ENCODE data around the gene TMEM37. TPM values are rescaled to one million over a fixed set of nuclear protein-coding genes. Genes with fewer than 3 reads are reported as not detected.

Gene TMEM37
- total RNA-seq, 5 donors from 2014 or later (not counting 1 experiment from before 2014, with no cell fraction given): 0.44 to 0.60 TPM; not detected in 3

DNA sequence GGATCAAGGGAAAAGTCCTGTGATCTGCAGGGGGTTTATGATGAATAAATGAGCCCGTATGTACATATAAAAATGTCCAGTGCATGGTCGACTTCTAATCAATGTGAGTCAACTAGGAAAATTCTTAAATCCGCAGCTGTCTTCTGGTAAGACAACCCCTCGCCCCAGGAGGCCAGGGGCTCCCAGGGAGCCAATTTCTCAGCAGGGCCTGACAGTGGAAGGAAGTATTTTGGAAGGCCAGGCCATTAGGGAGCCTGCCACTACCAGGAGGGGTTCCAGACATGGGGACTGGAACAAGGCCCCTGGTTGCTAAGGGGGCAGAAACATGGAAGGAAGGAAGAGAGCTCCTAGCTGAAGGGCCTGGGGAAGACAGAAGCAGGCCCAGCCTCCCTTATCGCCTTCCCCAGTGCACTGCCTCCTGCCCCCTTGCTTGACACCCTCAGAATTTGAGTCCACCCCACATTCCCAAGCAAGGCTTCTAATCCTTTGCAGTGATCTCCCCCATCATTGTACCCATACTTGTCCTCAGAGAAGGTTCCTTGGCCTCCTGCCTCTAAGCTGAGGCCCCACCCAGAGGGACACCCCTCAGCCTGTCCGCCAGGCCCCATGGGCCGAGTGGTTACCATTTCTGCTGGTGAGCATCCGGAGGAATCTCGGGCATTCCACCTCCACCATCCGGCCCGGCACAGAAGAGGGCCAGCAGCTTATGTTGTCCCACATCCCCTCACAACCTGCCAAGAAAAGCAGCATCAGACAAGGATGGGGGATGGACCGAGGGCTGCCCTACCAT lies 46.7 kb downstream of the TMEM37 start:
- Mint-ChIP-seq H3K4me1 (no peaks in the 10 kb centered on the region), H3K4me3 (no peak overlapping the region), H3K9me3 (no peaks in the 10 kb centered on the region), H3K27me3 (peaks cover 6 to 29% of the 10 kb centered on the region in 2 donors), H3K27ac (no peak overlapping the region), H3K36me3 (no peaks in the 10 kb centered on the region)
- H3K4me3 ChIP-seq (ENCODE audit: control insufficient read depth in 1 of 2, extremely low read depth in 1 of 2, low read length in 1 of 2): no peak overlapping the region
- no peak for ATAC-seq (replicated peaks in 1 of 4)
- WGBS (ENCODE audit: insufficient coverage): 75% methylated on average over 9 of the region's 12 CpGs
- no peaks in the 10 kb centered on the region for H3K4me1 ChIP-seq (ENCODE audit: control insufficient read depth in 1 of 2, extremely low read depth in 1 of 2, insufficient read depth in 2 of 2, low read length in 2 of 2)
- H3K36me3 ChIP-seq (ENCODE audit: control insufficient read depth in 2 of 2, extremely low read depth in 1 of 2, insufficient read depth in 1 of 2, low read length in 1 of 2): no peaks in the 10 kb centered on the region
- H3K27ac ChIP-seq (ENCODE audit: low read length): no peak overlapping the region
- ChIA-PET POLR2A (no interaction called here), CTCF (interaction anchor here (0.6 to 0.8 kb wide), 2 partner anchors 8 to 70 kb away, joined by 3 to 4 read pairs; no protein-coding TSS in a partner anchor)
- no peak for DNase-seq
- peaks cover 0 to 35% of the 10 kb centered on the region in 2 experiments for H3K27me3 ChIP-seq (replicated peaks in 1 of 2; ENCODE audit: control insufficient read depth in 2 of 2, extremely low read depth in 1 of 2, insufficient read depth in 2 of 2, low read length in 1 of 2)
- H3K9me3 ChIP-seq: no peaks in the 10 kb centered on the region

DNA sequence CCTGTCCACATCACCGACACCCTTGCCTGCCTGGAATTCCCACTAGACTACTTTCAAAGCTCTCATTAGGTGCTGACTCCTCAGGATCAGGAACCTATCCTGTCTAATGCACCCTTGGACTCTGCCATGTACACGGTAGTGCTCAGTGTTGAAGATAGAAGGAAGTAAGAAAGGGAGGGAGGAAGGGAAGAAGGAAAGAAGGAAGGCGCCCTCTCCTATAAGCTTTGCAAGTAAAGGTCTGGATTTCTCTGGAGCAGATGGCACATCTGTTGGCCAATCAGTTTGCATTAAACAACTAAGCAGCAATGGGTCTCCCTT lies 47.3 kb downstream of the TMEM37 start:
- no peak overlapping the region for H3K27ac Mint-ChIP-seq
- H3K27ac ChIP-seq (ENCODE audit: low read length): no peak overlapping the region
- 76% methylated on average over 2 of the region's 3 CpGs for WGBS (ENCODE audit: insufficient coverage)
- H3K27me3 ChIP-seq (replicated peaks in 1 of 2; ENCODE audit: control insufficient read depth in 2 of 2, extremely low read depth in 1 of 2, insufficient read depth in 2 of 2, low read length in 1 of 2): peaks cover 0 to 31% of the 10 kb centered on the region in 2 experiments
- H3K9me3 ChIP-seq: no peaks in the 10 kb centered on the region
- no peaks in the 10 kb centered on the region for H3K9me3 Mint-ChIP-seq
- no peak overlapping the region for H3K4me3 Mint-ChIP-seq
- POLR2A ChIA-PET: no interaction called here
- H3K4me1 ChIP-seq (ENCODE audit: control insufficient read depth in 1 of 2, extremely low read depth in 1 of 2, insufficient read depth in 2 of 2, low read length in 2 of 2): no peaks in the 10 kb centered on the region
- DNase-seq (no peak), ATAC-seq (replicated peaks in 1 of 4) (no peak)
- no peaks in the 10 kb centered on the region for H3K4me1 Mint-ChIP-seq
- H3K36me3 ChIP-seq (ENCODE audit: control insufficient read depth in 2 of 2, extremely low read depth in 1 of 2, insufficient read depth in 1 of 2, low read length in 1 of 2): no peaks in the 10 kb centered on the region
- CTCF ChIA-PET: interaction anchor here in 1 of 2 donors (0.6 kb wide), 1 partner anchor 70 kb away, joined by 4 read pairs; no protein-coding TSS in a partner anchor
- H3K36me3 Mint-ChIP-seq: no peaks in the 10 kb centered on the region
- H3K27me3 Mint-ChIP-seq: peaks cover 11 to 34% of the 10 kb centered on the region in 2 donors
- H3K4me3 ChIP-seq (ENCODE audit: control insufficient read depth in 1 of 2, extremely low read depth in 1 of 2, low read length in 1 of 2): no peak overlapping the region

DNA sequence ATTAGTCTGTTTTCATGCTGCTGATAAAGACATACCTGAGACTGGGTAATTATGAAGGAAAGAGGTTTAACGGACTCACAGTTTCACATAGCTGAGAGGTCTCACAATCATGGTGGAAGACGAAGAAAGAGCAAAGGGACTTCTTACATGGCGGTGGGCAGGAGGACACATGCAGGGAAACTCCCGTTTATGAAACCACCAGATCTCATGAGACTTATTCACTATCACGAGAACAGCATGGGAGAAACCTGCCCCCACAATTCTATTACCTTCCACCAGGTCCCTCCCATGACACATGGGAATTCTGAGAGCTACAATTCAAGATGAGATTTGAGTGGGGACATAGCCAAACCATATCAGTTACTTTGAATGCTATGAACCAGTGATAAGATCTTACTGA lies 48.5 kb downstream of the TMEM37 start:
- Mint-ChIP-seq H3K27ac (no peak overlapping the region), H3K4me3 (no peak overlapping the region), H3K27me3 (peaks cover 11 to 40% of the 10 kb centered on the region in 2 donors), H3K9me3 (no peaks in the 10 kb centered on the region), H3K4me1 (no peaks in the 10 kb centered on the region), H3K36me3 (no peaks in the 10 kb centered on the region)
- DNase-seq: no peak
- H3K36me3 ChIP-seq (ENCODE audit: control insufficient read depth in 2 of 2, extremely low read depth in 1 of 2, insufficient read depth in 1 of 2, low read length in 1 of 2): no peaks in the 10 kb centered on the region
- H3K27ac ChIP-seq (ENCODE audit: low read length): no peak overlapping the region
- WGBS (ENCODE audit: insufficient coverage): 80% methylated on average over 1 of the region's 5 CpGs
- no peaks in the 10 kb centered on the region for H3K9me3 ChIP-seq
- ChIA-PET CTCF (no interaction called here), POLR2A (no interaction called here)
- ATAC-seq (replicated peaks in 1 of 4): no peak
- H3K27me3 ChIP-seq (replicated peaks in 1 of 2; ENCODE audit: control insufficient read depth in 2 of 2, extremely low read depth in 1 of 2, insufficient read depth in 2 of 2, low read length in 1 of 2): peaks cover 0 to 29% of the 10 kb centered on the region in 2 experiments
- H3K4me1 ChIP-seq (ENCODE audit: control insufficient read depth in 1 of 2, extremely low read depth in 1 of 2, insufficient read depth in 2 of 2, low read length in 2 of 2): no peaks in the 10 kb centered on the region
- no peak overlapping the region for H3K4me3 ChIP-seq (ENCODE audit: control insufficient read depth in 1 of 2, extremely low read depth in 1 of 2, low read length in 1 of 2)

DNA sequence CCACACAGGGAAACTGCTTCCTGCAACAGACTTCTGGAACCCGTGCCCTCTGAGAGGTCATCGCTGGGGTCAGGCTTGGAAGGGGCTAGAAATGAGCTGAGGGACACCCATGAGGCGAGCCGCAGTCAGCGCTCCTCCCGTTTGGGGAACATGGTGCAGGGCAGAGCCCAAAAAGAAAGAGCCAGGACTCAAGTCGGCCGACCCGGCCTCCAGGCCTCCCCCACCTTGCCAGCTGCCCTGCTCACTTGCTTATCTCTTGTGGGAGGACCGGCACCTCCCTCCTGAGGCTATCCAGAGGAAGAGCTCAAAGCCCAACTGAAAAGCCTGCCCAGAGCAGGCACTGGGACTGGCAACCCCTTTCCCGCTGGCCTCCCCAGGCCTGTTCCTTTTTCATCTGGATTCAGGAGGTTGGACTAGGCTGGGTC lies 49.1 kb downstream of the TMEM37 start:
- H3K9me3 Mint-ChIP-seq: no peaks in the 10 kb centered on the region
- Histone ChIP-seq H3K4me1 (ENCODE audit: control insufficient read depth in 1 of 2, extremely low read depth in 1 of 2, insufficient read depth in 2 of 2, low read length in 2 of 2) (no peaks in the 10 kb centered on the region), H3K4me3 (ENCODE audit: control insufficient read depth in 1 of 2, extremely low read depth in 1 of 2, low read length in 1 of 2) (no peak overlapping the region), H3K36me3 (ENCODE audit: control insufficient read depth in 2 of 2, extremely low read depth in 1 of 2, insufficient read depth in 1 of 2, low read length in 1 of 2) (no peaks in the 10 kb centered on the region), H3K27me3 (replicated peaks in 1 of 2; ENCODE audit: control insufficient read depth in 2 of 2, extremely low read depth in 1 of 2, insufficient read depth in 2 of 2, low read length in 1 of 2) (peaks cover 0 to 30% of the 10 kb centered on the region in 2 experiments), H3K27ac (ENCODE audit: low read length) (no peak overlapping the region), H3K9me3 (no peaks in the 10 kb centered on the region)
- H3K4me1 Mint-ChIP-seq: no peaks in the 10 kb centered on the region
- ATAC-seq (replicated peaks in 1 of 4) (no peak), DNase-seq (no peak)
- no peak overlapping the region for H3K4me3 Mint-ChIP-seq
- H3K27ac Mint-ChIP-seq: no peak overlapping the region
- 82% methylated on average over 11 of the region's 11 CpGs for WGBS (ENCODE audit: insufficient coverage)
- ChIA-PET POLR2A (no interaction called here), CTCF (no interaction called here)
- H3K27me3 Mint-ChIP-seq: peaks cover 11 to 40% of the 10 kb centered on the region in 2 donors
- H3K36me3 Mint-ChIP-seq: no peaks in the 10 kb centered on the region

DNA sequence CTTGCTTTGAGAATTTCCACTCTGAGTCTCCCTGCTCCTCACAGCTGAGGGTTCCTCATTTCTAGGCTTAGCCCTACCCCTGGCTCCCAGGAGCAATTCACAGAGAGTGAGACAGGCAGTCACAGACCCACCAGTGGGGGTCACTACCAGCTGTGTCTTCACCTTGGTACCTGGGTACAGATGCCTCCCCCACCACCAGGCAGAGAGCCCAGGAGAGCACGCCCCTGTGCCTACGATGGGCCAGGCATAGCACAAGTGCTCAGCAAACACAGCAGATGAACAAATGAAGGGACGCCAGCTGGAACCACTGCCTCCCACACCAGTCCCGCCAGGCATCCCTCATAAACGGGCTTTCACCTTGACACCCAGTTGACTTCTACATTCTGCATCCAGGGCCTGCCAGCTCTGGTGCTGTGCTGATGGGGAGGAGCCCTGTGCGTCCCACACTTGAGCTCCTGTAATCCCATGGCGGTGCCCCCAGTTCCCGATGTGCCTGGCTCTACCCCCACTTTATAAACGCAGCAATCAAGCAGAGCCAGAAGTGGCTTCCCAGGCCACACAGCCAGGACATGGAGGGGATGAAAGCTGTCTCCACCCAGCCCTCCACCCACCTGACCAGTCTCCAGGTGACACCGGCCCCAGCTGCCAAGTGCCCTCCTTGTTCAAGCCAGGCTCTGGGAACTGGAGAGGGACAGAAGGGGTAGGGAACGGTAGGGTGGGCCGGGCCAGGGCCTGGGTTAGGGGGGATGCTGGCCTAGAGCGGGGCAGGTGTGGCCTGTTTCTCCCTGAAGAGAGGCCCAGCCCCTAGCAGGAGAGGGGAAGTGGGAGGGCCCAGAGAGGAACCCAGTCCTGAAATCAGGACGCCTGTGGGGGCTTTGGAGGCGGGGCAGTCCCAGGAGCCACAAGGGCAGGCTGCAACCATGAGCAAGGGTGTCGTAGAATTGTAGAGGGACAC lies 50.1 kb downstream of the TMEM37 start:
- CTCF ChIA-PET: no interaction called here
- POLR2A ChIA-PET: no interaction called here
- H3K27me3 ChIP-seq (replicated peaks in 1 of 2; ENCODE audit: control insufficient read depth in 2 of 2, extremely low read depth in 1 of 2, insufficient read depth in 2 of 2, low read length in 1 of 2): peaks cover 0 to 20% of the 10 kb centered on the region in 2 experiments
- no peak overlapping the region for H3K4me3 ChIP-seq (ENCODE audit: control insufficient read depth in 1 of 2, extremely low read depth in 1 of 2, low read length in 1 of 2)
- Mint-ChIP-seq H3K4me3 (no peak overlapping the region), H3K4me1 (no peaks in the 10 kb centered on the region), H3K9me3 (no peaks in the 10 kb centered on the region), H3K27ac (no peak overlapping the region), H3K27me3 (peaks cover 4 to 31% of the 10 kb centered on the region in 2 donors), H3K36me3 (no peaks in the 10 kb centered on the region)
- H3K9me3 ChIP-seq: no peaks in the 10 kb centered on the region
- H3K4me1 ChIP-seq (ENCODE audit: control insufficient read depth in 1 of 2, extremely low read depth in 1 of 2, insufficient read depth in 2 of 2, low read length in 2 of 2): no peaks in the 10 kb centered on the region
- H3K36me3 ChIP-seq (ENCODE audit: control insufficient read depth in 2 of 2, extremely low read depth in 1 of 2, insufficient read depth in 1 of 2, low read length in 1 of 2): no peaks in the 10 kb centered on the region
- ATAC-seq (replicated peaks in 1 of 4): no peak
- WGBS (ENCODE audit: insufficient coverage): 65% methylated on average over 11 of the region's 16 CpGs
- no peak overlapping the region for H3K27ac ChIP-seq (ENCODE audit: low read length)
- DNase-seq: no peak

DNA sequence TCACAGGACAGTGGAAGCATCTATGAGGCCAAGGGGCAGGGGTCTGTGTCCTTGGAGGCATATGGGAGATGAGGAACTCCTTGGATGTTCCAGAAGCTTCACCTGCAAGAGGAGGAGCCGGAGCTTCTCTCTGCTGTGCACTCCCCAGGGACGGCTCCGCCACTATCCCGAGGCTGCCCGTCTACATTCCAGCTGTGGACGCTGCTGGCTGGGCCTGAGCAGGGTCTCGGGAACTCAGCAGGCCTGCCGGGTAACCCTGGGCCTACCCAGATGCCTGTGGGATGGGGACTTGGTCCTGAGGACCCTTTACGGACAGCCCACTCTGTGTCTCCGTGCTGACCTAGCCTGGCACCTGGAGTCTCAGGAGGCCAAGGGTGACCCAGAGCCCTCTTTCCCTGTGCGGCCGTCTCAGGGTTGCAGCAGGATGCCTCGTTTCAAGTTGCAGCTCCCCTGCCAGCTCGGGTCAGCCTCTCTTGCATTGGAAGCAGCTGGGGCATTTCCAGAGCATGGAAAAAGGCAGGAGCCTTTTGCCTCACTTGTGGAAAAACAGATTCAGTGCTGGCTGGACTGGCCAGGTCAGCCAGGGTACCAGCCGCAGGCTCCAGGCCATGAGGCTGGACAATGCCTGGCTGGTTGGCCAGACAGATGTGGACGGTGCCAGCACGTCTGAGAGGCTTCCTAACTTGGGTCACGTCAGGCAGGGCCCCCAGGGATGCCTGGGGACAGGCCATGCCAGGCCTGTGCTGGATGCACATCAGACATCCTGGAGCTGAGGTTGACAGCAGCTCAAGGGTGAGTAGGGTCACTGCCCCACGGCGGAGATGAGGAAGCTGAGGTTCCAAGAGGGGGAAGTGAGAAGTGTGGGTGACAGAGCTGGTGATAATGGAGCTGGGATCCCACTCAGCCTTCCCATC lies 51.1 kb downstream of the TMEM37 start:
- CTCF ChIA-PET: no interaction called here
- ATAC-seq (replicated peaks in 1 of 4): no peak

More for the DNA sequence above, 51.1 kb downstream of the TMEM37 start:
- WGBS (ENCODE audit: insufficient coverage): 74% methylated on average over 18 of the region's 20 CpGs
- Mint-ChIP-seq H3K36me3 (no peaks in the 10 kb centered on the region), H3K27me3 (peaks cover 4 to 23% of the 10 kb centered on the region in 2 donors), H3K27ac (no peak overlapping the region), H3K9me3 (no peaks in the 10 kb centered on the region), H3K4me3 (no peak overlapping the region), H3K4me1 (no peaks in the 10 kb centered on the region)
- H3K36me3 ChIP-seq (ENCODE audit: control insufficient read depth in 2 of 2, extremely low read depth in 1 of 2, insufficient read depth in 1 of 2, low read length in 1 of 2): no peaks in the 10 kb centered on the region
- no peaks in the 10 kb centered on the region for H3K9me3 ChIP-seq
- H3K27me3 ChIP-seq (replicated peaks in 1 of 2; ENCODE audit: control insufficient read depth in 2 of 2, extremely low read depth in 1 of 2, insufficient read depth in 2 of 2, low read length in 1 of 2): peaks cover 0 to 15% of the 10 kb centered on the region in 2 experiments
- POLR2A ChIA-PET: no interaction called here
- DNase-seq: no peak
- H3K4me1 ChIP-seq (ENCODE audit: control insufficient read depth in 1 of 2, extremely low read depth in 1 of 2, insufficient read depth in 2 of 2, low read length in 2 of 2): no peaks in the 10 kb centered on the region
- H3K27ac ChIP-seq (ENCODE audit: low read length): no peak overlapping the region
- no peak overlapping the region for H3K4me3 ChIP-seq (ENCODE audit: control insufficient read depth in 1 of 2, extremely low read depth in 1 of 2, low read length in 1 of 2)

Data from T-cell (primary cell).